ENCODE data around the gene GJC2.
A peak's percentile ranks its signal among the peaks of the same experiment; 100 is the strongest.

The GJC2 gene

GRCh38 chr1:228163776-228164519, 14.2 kb downstream of the GJC2 start:
- TF ChIP-seq GATA3 (IDR thresholded peaks at IDR 0.05; ENCODE audit: low read depth, low read length) (no peak), GATA2 (IDR thresholded peaks at IDR 0.05; ENCODE audit: low read depth, low read length) (no peak)

- TF ChIP-seq GATA2 (IDR thresholded peaks at IDR 0.05; ENCODE audit: low read depth, low read length) (no peak), GATA3 (IDR thresholded peaks at IDR 0.05; ENCODE audit: low read depth, low read length) (no peak)
These were observed 15.0 kb downstream of the GJC2 start for GRCh38 chr1:228164561-228165371.

GRCh38 chr1:228165372-228166169, 15.8 kb downstream of the GJC2 start, which contains the start of gene IBA57:
Gene IBA57, plus strand, starts transcription at chr1:228165804. Its CDS starts 13 bp downstream, at chr1:228165817.
- peak; percentile 11; the same call in 1 of the 2 replicates for TF ChIP-seq GATA2 (IDR thresholded peaks at IDR 0.05; ENCODE audit: low read depth, low read length)
- TF ChIP-seq GATA3 (IDR thresholded peaks at IDR 0.05; ENCODE audit: low read depth, low read length), result no peak

GRCh38 chr1:228166170-228166936, 16.6 kb downstream of the GJC2 start:
- TF ChIP-seq GATA2 (IDR thresholded peaks at IDR 0.05; ENCODE audit: low read depth, low read length) (no peak), GATA3 (IDR thresholded peaks at IDR 0.05; ENCODE audit: low read depth, low read length) (no peak)

GRCh38 chr1:228168563-228169270, 19.0 kb downstream of the GJC2 start:
- TF ChIP-seq GATA3 (IDR thresholded peaks at IDR 0.05; ENCODE audit: low read depth, low read length) (no peak), GATA2 (IDR thresholded peaks at IDR 0.05; ENCODE audit: low read depth, low read length) (no peak)

- TF ChIP-seq GATA2 (IDR thresholded peaks at IDR 0.05; ENCODE audit: low read depth, low read length) (no peak), GATA3 (IDR thresholded peaks at IDR 0.05; ENCODE audit: low read depth, low read length) (no peak)
These were observed 19.6 kb downstream of the GJC2 start for GRCh38 chr1:228169345-228169744.

- TF ChIP-seq GATA3 (IDR thresholded peaks at IDR 0.05; ENCODE audit: low read depth, low read length) (no peak), GATA2 (IDR thresholded peaks at IDR 0.05; ENCODE audit: low read depth, low read length) (no peak)
These were observed 20.9 kb downstream of the GJC2 start for GRCh38 chr1:228170666-228171065.

- no peak for TF ChIP-seq GATA3 (IDR thresholded peaks at IDR 0.05; ENCODE audit: low read depth, low read length)
- no peak for TF ChIP-seq GATA2 (IDR thresholded peaks at IDR 0.05; ENCODE audit: low read depth, low read length)
These were observed 21.6 kb downstream of the GJC2 start for GRCh38 chr1:228171221-228171891.

- TF ChIP-seq GATA3 (IDR thresholded peaks at IDR 0.05; ENCODE audit: low read depth, low read length) (no peak), GATA2 (IDR thresholded peaks at IDR 0.05; ENCODE audit: low read depth, low read length) (no peak)
These were observed 23.1 kb downstream of the GJC2 start for GRCh38 chr1:228172591-228173527.

- TF ChIP-seq GATA2 (IDR thresholded peaks at IDR 0.05; ENCODE audit: low read depth, low read length), result no peak
These were observed 25.0 kb downstream of the GJC2 start for GRCh38 chr1:228174482-228175315.

Measured in SH-SY5Y (cell line).